VCaP (cell line): Measurements from ENCODE around the gene PCBD1.
A peak's percentile ranks its signal among the peaks of the same experiment; 100 is the strongest.
"Not testable (repeated sequence)": the region's sequence is repeated elsewhere in the genome, so short reads cannot be mapped to it uniquely, and the experiment has no call there.

Source experiments
- H3K27ac ChIP-seq: fragments of 450-650 bp; 2 replicates; pipeline ENCODE4 v1.5.1; 2017
- TF ChIP-seq, protein P1 (sequence below): fragments of 450-650 bp; conservative IDR thresholded peaks from 2 replicates; pipeline ENCODE4 v1.5.1; 2017; ENCODE audit warnings: mild to moderate bottlenecking, moderate library complexity

Gene PCBD1

DNA sequence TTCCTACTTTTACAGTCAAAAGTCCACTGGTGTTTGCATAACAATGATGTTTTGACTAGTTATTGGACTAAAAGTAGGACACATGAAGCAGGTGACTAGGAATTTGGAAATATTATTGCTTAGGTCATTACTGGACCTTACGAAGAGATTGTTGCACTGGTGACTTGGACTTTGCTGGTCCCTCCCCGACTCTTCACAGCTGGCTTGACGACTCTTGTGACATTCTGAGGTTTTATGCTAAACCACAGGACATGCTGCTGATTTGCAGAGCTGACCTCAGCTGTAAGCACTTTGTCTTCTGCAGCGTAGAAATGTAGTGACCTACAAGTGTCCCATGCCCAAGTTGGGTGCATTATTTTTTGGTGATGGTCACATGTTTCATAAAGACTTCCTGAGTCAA, 21.9 kb downstream of the PCBD1 start:
- peak overlapping the region; percentile 52 for H3K27ac ChIP-seq
- TF ChIP-seq, protein P1, sequence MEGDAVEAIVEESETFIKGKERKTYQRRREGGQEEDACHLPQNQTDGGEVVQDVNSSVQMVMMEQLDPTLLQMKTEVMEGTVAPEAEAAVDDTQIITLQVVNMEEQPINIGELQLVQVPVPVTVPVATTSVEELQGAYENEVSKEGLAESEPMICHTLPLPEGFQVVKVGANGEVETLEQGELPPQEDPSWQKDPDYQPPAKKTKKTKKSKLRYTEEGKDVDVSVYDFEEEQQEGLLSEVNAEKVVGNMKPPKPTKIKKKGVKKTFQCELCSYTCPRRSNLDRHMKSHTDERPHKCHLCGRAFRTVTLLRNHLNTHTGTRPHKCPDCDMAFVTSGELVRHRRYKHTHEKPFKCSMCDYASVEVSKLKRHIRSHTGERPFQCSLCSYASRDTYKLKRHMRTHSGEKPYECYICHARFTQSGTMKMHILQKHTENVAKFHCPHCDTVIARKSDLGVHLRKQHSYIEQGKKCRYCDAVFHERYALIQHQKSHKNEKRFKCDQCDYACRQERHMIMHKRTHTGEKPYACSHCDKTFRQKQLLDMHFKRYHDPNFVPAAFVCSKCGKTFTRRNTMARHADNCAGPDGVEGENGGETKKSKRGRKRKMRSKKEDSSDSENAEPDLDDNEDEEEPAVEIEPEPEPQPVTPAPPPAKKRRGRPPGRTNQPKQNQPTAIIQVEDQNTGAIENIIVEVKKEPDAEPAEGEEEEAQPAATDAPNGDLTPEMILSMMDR = no peak

DNA sequence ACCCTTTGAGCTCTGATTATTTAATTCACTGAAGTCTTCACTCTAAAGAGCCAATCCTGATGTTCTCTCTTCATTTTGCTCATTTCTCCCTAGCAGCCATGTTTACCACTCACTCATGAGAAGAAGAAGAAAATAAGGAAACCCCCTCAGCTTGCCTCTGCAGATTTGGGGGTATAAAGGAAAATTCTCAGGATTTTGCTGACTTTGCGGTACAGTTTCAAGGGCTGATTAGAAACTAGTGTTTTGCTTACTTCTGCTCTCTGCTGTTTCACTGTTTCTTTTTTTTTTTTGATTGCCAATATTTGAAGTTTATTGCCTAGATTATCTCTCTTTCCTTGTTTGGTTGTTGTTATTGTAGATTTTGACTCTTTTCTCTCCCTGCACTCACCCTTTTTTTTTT, 23.4 kb downstream of the PCBD1 start:
- TF ChIP-seq, protein P1 = no peak
- H3K27ac ChIP-seq = no peak overlapping the region

DNA sequence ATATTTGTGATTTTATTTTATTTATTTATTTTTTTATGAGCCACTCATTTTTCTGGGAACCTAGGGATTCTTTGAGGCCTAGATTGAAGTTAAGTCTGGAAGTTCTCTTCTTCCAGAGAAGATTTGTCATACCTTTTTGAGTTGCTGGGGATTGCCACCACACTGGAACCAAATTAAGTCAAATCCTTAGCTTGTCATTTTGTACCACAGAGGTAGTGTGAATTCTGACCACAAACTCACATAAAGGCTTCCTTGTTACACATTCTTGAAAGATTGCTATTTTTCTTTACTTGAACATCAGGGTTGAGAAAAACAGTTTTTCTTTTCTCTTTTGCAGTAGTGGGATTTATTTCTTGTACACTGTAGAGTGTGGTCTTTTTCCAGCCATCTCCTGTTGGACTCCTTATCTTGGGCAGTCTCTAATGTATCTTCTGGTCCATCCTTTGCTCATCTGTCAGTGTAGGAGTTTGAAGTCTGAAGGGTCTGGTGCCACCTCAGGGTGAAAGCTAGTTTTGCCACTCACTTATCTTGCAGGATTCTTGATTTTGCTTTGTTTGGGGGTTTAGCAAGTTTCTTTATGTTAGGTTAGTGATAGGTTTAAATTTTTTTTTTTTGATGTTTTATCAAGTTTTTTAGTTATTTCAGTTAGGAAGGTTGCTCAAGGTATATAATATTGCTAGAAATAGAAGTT, 24.8 kb downstream of the PCBD1 start:
- H3K27ac ChIP-seq = no peak overlapping the region
- TF ChIP-seq, protein P1 = no peak

DNA sequence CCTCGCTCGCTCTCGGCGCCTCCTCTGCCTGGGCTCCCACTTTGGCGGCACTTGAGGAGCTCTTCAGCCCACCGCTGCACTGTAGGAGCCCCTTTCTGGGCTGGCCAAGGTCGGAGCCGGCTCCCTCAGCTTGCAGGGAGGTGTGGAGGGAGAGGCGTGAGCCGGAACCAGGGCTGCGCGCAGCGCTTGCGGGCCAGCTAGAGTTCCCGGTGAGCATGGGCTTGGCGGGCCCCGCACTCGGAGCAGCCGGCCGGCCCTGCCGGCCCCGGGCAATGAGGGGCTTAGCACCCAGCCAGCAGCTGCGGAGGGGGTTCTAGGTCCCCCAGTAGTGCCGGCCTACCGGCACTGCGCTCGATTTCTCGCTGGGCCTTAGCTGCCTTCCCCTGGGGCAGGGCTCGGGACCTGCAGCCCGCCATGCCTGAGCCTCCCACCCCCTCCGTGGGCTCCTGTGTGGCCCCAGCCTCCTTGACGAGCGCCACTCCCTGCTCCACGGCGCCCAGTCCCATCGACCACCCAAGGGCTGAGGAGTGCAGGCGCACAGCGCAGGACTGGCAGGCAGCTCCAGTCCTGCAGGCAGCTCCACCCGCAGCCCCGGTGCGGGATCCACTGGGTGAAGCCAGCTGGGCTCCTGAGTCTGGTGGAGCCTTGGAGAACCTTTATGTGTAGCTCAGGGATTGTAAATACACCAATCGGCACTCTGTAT, 26.7 kb downstream of the PCBD1 start:
- H3K27ac ChIP-seq = not testable (repeated sequence)

DNA sequence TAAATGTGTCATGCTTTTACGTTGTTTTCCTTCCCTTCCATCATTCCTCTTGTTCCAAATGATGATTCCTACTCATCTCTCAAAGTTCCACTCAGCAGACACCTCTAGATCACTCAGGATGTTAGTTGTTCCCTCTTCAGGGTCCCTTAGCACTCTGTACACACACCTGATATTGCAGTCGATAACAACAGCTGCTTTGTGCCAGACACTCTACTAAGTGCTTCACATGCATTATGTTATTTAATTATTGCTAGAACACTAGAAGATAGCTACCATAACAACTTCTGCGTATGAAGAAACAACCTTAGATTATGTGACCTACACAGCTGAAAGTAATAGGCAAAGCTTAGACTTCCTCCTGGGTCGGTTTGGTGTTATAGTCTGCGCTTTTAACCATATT, 29.6 kb downstream of the PCBD1 start:
- no peak overlapping the region for H3K27ac ChIP-seq
- TF ChIP-seq, protein P1 = no peak

DNA sequence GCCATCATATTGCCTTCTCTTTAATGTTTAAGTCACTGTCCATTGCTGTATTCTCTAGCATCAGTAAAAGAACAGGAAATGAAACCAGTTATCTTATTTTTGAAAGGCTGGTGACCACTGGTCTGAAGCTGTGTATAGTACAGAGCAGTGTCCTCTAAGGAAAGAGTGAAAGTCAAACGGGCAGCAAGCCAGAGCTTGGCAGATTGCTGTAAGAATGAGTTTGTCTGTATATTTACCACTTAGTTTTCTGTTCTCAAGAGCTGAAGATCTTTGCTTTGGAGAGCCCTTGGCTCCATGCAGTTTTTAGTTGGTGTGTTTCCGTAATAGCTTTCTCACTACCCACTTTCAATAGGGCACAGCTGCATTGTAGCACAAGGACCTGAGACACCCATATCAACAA, 31.9 kb downstream of the PCBD1 start:
- TF ChIP-seq, protein P1 = no peak
- no peak overlapping the region for H3K27ac ChIP-seq

DNA sequence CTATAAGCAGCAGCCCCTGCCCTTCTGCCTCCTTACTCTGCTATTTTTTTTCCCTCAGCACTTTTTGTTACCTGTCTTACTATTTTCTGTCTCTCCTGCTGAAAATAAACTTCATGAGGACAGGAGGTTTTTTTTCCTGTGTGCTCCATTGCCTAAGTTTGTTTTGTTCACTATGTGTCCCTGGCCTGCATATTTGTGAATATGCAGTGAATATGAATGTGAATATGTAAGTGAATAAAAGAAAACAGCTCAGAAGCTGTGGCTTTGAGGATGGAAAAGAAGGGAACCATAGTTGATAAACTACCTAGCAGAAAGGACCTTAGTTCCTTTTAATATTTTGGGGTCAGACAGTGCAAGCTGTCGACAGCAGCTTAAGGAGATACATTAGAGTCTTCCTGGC, 34.9 kb downstream of the PCBD1 start:
- peak overlapping the region; percentile 67; the same call in 1 of the 2 replicates for H3K27ac ChIP-seq

More for the DNA sequence above, 34.9 kb downstream of the PCBD1 start:
- TF ChIP-seq, protein P1 = no peak
